Measurements from ENCODE around the gene SMG9. TPM values are rescaled to one million over a fixed set of nuclear protein-coding genes. Genes with fewer than 3 reads are reported as not detected.

Gene SMG9
- total RNA-seq, 4 donors from 2014 or later, result 7.5 to 25.6 (median 22.3) TPM

DNA sequence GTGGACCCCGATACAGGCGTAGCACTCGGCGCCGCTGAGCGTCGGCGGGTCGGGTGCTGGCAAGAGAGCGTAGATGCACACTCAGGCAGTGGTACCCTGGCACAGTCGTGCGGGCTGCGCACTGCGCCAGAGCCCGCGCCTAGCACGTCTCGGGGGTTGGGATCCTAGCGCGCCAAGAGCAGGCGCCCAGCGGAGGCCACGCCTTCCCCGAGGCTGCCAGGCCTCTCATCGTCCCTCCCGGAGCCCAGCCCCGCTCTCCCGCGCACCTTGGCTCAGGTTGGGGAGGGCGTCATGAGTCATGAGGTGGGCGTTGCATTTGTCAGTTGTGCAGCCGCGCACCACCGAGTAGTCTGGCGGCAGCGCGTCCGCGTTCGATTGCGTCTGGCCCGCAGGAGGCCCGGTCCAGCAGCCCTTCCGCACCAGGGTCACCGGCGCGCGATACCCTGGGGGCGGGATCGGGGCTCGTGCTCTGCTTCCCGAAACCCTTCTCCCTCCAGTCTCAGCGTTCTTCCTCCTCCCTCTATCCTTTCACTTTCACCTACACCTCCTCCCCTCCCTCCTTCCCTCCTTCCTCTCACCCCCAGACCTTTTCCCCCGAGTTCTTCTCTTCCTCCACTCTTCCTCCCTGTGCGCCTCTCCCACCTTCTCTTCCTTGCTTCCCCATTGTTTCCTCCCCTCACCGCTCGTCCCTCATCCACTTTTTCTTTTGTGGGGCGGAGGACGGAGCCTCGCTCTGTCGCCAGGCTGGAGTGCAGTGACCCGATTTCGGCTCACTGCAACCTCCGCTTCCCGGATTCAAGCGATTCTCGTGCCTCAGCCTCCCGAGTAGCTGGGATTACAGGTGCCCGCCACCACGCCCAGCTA lies 44.0 kb upstream of the SMG9 start:
- Histone ChIP-seq H3K4me3 (peak overlapping the region; percentile 45 to 63 (median 50)), H3K36me3 (peaks cover 0 to 4% (median 0%) of the 10 kb centered on the region in 4 donors), H3K27me3 (peaks cover 0 to 74% (median 9%) of the 10 kb centered on the region in 4 donors), H3K27ac (replicated peaks in 1 of 4) (peak overlapping the region in 1 of 4 donors; percentile 30), H3K9me3 (no peaks in the 10 kb centered on the region), H3K4me1 (peaks cover 6 to 20% (median 14%) of the 10 kb centered on the region in 4 donors)
- no peak for DNase-seq (ENCODE audit: extremely low spot score)
- TF ChIP-seq, protein P1, sequence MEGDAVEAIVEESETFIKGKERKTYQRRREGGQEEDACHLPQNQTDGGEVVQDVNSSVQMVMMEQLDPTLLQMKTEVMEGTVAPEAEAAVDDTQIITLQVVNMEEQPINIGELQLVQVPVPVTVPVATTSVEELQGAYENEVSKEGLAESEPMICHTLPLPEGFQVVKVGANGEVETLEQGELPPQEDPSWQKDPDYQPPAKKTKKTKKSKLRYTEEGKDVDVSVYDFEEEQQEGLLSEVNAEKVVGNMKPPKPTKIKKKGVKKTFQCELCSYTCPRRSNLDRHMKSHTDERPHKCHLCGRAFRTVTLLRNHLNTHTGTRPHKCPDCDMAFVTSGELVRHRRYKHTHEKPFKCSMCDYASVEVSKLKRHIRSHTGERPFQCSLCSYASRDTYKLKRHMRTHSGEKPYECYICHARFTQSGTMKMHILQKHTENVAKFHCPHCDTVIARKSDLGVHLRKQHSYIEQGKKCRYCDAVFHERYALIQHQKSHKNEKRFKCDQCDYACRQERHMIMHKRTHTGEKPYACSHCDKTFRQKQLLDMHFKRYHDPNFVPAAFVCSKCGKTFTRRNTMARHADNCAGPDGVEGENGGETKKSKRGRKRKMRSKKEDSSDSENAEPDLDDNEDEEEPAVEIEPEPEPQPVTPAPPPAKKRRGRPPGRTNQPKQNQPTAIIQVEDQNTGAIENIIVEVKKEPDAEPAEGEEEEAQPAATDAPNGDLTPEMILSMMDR (IDR thresholded peaks at IDR 0.05), result no peak
- TF ChIP-seq POLR2AphosphoS5 (IDR thresholded peaks at IDR 0.05) (no peak), EP300 (IDR thresholded peaks at IDR 0.05) (no peak), POLR2A (IDR thresholded peaks at IDR 0.05; ENCODE audit: low read depth) (no peak)
- intact Hi-C loops (cut with DNase I), result no loop called here
- WGBS, result 26% methylated on average over 20 of the region's 70 CpGs

DNA sequence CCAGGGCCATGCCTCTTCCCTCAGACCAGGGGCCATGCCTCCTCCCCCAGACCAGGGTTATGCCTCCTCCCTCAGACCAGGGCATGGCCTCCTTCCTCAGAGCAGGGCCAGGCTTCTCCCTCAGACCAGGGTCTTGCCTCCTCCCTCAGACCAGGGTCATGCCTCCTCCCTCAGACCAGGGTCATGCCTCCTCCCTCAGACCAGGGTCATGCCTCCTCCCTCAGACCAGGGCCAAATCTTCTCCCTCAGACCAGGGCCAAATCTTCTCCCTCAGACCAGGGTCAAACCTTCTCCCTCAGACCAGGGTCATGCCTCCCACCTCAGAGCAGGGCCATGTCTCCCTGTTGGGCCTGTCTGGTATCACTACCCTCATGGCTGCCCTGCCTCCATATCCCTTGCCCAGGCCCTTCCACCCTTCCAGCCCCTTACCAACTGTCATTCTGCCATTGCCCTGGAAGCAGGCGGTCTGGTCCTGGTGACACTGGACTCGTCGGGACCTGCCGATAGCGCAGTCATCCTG lies 43.3 kb upstream of the SMG9 start:
- H3K36me3 ChIP-seq, result peaks cover 0 to 4% (median 0%) of the 10 kb centered on the region in 4 donors
- no peak overlapping the region for H3K27ac ChIP-seq (replicated peaks in 1 of 4)
- TF ChIP-seq POLR2A (IDR thresholded peaks at IDR 0.05; ENCODE audit: low read depth) (no peak), POLR2AphosphoS5 (IDR thresholded peaks at IDR 0.05) (no peak), EP300 (IDR thresholded peaks at IDR 0.05) (no peak)
- TF ChIP-seq, protein P1 (IDR thresholded peaks at IDR 0.05), result no peak
- H3K9me3 ChIP-seq, result no peaks in the 10 kb centered on the region
- 50% methylated on average over 2 of the region's 5 CpGs for WGBS
- H3K4me3 ChIP-seq, result peak overlapping the region; percentile 45 to 63 (median 50)
- DNase-seq (ENCODE audit: extremely low spot score), result no peak
- intact Hi-C loops (cut with DNase I), result no loop called here
- H3K27me3 ChIP-seq, result peaks cover 0 to 74% (median 9%) of the 10 kb centered on the region in 4 donors
- peaks cover 6 to 20% (median 14%) of the 10 kb centered on the region in 4 donors for H3K4me1 ChIP-seq

DNA sequence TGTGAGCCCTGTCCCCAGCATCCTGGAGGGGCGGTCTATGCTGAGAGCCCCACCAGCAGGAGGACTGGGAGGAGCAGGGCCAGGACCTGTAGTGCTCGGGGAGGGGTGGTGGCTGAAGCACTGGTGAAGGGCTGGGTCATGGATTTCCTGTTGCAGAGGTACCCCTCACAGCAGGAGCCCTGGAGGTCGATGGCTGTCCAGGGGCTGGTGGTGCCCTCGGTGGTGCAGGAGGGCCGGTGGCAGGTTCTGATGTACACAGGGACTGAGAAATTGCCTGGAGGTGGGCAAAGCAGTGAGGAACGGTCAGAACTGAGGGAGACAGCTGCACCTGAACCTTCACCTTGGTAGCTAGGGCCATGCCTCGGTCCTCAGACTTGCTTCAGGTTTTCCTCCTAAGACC lies 42.8 kb upstream of the SMG9 start:
- TF ChIP-seq POLR2A (IDR thresholded peaks at IDR 0.05; ENCODE audit: low read depth) (no peak), EP300 (IDR thresholded peaks at IDR 0.05) (no peak), POLR2AphosphoS5 (IDR thresholded peaks at IDR 0.05) (no peak)
- TF ChIP-seq, protein P1 (IDR thresholded peaks at IDR 0.05), result no peak
- DNase-seq (ENCODE audit: extremely low spot score), result no peak
- Histone ChIP-seq H3K27me3 (peaks cover 0 to 78% (median 9%) of the 10 kb centered on the region in 4 donors), H3K4me3 (no peak overlapping the region), H3K9me3 (no peaks in the 10 kb centered on the region), H3K4me1 (peaks cover 6 to 20% (median 14%) of the 10 kb centered on the region in 4 donors), H3K27ac (replicated peaks in 1 of 4) (no peak overlapping the region), H3K36me3 (peaks cover 0 to 4% (median 0%) of the 10 kb centered on the region in 4 donors)
- 84% methylated on average over 7 of the region's 7 CpGs for WGBS
- intact Hi-C loops (cut with DNase I), result no loop called here

DNA sequence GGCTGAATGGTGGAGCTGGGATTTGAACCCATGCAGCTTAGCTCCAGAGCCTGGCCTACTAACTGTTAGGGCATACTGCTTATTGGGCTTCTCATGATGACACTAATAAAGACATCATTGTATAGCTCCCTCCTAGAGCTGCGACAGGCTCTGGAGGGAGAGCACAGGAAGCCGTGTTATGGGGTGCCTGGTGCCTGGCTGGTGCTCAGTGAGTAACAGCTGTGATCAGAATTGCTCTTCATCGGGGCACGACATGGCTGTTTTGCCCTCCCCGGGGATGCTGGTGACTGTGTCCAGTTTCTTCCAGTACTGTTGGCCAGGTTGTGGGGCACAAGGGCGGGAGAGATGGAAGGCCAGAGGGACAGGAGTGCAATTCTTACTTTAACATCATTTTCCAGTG lies 42.4 kb upstream of the SMG9 start:
- WGBS, result 64% methylated on average over 6 of the region's 6 CpGs
- H3K9me3 ChIP-seq, result no peaks in the 10 kb centered on the region
- peaks cover 0 to 75% (median 9%) of the 10 kb centered on the region in 4 donors for H3K27me3 ChIP-seq
- H3K4me1 ChIP-seq, result peaks cover 6 to 20% (median 14%) of the 10 kb centered on the region in 4 donors
- TF ChIP-seq EP300 (IDR thresholded peaks at IDR 0.05) (no peak), POLR2A (IDR thresholded peaks at IDR 0.05; ENCODE audit: low read depth) (no peak), POLR2AphosphoS5 (IDR thresholded peaks at IDR 0.05) (no peak)
- TF ChIP-seq, protein P1 (IDR thresholded peaks at IDR 0.05), result no peak
- peaks cover 0 to 4% (median 0%) of the 10 kb centered on the region in 4 donors for H3K36me3 ChIP-seq
- no peak overlapping the region for H3K27ac ChIP-seq (replicated peaks in 1 of 4)
- intact Hi-C loops (cut with DNase I), result no loop called here
- DNase-seq (ENCODE audit: extremely low spot score), result no peak
- H3K4me3 ChIP-seq, result no peak overlapping the region
